GM19438 (cell line): ENCODE results near the gene TIMM13.

Experiments used
- ATAC-seq: cut with Tn5 transposase; IDR thresholded peaks from one replicate; pipeline ENCODE4 v1.9.1; 2021; ENCODE audit warnings: low read depth; ENCODE audit not compliant: unreplicated experiment

The TIMM13 gene

GRCh38 chr19:2455851-2456570 lies 28.6 kb upstream of the TIMM13 start:
- peak; percentile 19 for ATAC-seq

- ATAC-seq = no peak
These were observed 27.8 kb upstream of the TIMM13 start for GRCh38 chr19:2454962-2455850.

GRCh38 chr19:2454199-2454961 lies 27.0 kb upstream of the TIMM13 start:
- ATAC-seq = no peak

GRCh38 chr19:2453431-2454025 lies 26.1 kb upstream of the TIMM13 start:
- no peak for ATAC-seq

- no peak for ATAC-seq
These were observed 24.4 kb upstream of the TIMM13 start for GRCh38 chr19:2451741-2452140.

GRCh38 chr19:2451138-2451537 lies 23.8 kb upstream of the TIMM13 start:
- no peak for ATAC-seq

- ATAC-seq = no peak
These were observed 21.6 kb upstream of the TIMM13 start for GRCh38 chr19:2449019-2449418.

GRCh38 chr19:2446381-2446780 lies 19.0 kb upstream of the TIMM13 start:
- no peak for ATAC-seq

GRCh38 chr19:2444251-2445002 lies 17.0 kb upstream of the TIMM13 start:
- no peak for ATAC-seq

- no peak for ATAC-seq
These were observed 16.4 kb upstream of the TIMM13 start for GRCh38 chr19:2443785-2444182.

- no peak for ATAC-seq
These were observed 15.9 kb upstream of the TIMM13 start for GRCh38 chr19:2443116-2443784.

- no peak for ATAC-seq
These were observed 13.8 kb upstream of the TIMM13 start for GRCh38 chr19:2441096-2441752.

GRCh38 chr19:2440515-2440914 lies 13.1 kb upstream of the TIMM13 start:
- ATAC-seq = no peak

GRCh38 chr19:2438178-2438577 lies 10.8 kb upstream of the TIMM13 start:
- ATAC-seq = no peak

- ATAC-seq = no peak
These were observed 9.5 kb upstream of the TIMM13 start for GRCh38 chr19:2436926-2437325.

GRCh38 chr19:2436384-2436783 lies 9.0 kb upstream of the TIMM13 start:
- ATAC-seq = no peak

- no peak for ATAC-seq
These were observed 7.4 kb upstream of the TIMM13 start for GRCh38 chr19:2434721-2435265.

- ATAC-seq = no peak
These were observed 6.9 kb upstream of the TIMM13 start for GRCh38 chr19:2434267-2434666.

GRCh38 chr19:2433854-2434253 lies 6.5 kb upstream of the TIMM13 start:
- ATAC-seq = no peak
